GM19455 (cell line): ENCODE data around the gene PEX11A.

ENCODE experiments used
- ATAC-seq: cut with Tn5 transposase; IDR thresholded peaks from one replicate; pipeline ENCODE4 v1.9.1; 2021; ENCODE audit not compliant: unreplicated experiment

Gene PEX11A

DNA sequence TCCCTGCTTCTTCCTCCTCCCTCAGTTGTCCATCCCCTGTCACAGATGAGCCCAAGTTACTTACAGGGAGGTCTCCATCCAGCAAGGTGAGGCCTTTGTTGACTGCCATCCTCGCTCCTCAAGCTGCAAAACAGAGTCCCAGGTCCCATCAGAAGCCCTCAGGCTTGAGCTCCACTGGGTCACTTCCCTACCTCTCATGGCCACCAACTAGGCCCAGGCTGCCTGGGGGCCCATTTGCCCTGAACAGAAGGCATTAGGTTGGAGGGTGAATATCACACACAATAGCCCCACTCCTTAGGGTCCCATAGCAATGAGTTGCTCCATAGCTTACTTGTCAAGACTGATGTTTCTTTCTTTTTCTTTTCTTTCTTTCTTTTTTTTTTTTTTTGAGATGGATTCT, 13.2 kb downstream of the PEX11A start:
- no peak for ATAC-seq

DNA sequence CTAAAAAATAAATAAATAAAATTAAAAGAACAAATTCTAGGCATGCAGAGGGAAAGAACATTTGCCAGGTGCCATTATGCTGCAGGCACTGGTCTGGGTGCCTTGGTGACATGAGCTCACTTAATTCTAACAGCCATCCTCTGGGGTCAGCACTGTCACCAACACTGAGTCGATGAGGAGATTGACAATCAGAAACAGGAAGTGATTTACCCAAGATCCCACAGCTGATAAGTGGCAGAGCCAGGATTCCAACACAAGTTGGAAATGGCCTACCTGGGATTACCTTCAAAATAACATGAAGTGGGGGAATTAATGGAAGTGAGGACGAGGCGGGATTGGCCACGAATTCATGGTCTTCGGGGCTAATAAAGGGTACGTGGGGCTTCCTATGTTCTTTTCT, 14.9 kb downstream of the PEX11A start:
- no peak for ATAC-seq

DNA sequence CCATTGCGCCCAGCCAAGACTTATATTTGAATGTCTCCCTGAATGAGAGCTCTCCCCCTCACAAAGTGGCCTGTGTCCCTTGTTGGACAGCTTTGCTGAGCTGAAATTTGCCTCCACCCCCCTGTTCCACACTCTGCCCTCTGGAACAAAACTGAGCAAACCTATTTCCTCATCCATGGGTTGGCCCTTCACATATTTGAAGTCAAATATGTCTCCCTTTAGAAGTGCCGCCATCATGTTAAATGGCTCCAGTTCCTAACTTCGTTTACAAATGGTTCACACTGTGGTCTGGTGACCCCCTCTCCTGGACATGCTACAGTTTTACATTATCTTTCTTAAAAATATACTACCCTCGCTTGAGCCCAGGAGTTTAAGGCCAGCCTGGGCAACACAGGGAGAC, 16.0 kb downstream of the PEX11A start:
- ATAC-seq, result no peak

DNA sequence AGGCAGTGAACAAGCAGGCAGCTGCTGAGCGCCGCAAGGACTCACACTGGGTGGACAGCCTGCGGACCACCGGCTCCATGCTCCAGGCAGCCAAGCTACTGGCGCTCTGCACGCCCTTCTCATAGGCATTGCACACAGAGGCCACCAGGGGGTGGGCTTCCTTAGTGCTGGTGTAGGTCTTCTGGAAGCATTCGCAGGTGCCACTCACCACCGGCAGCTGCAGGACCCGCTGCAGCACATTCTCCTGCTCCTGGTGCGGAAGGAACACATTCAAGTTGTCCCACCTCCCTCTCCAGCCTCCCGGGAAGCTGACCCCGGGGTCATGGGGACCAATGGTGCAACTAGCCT, 17.4 kb downstream of the PEX11A start:
- ATAC-seq, result no peak

DNA sequence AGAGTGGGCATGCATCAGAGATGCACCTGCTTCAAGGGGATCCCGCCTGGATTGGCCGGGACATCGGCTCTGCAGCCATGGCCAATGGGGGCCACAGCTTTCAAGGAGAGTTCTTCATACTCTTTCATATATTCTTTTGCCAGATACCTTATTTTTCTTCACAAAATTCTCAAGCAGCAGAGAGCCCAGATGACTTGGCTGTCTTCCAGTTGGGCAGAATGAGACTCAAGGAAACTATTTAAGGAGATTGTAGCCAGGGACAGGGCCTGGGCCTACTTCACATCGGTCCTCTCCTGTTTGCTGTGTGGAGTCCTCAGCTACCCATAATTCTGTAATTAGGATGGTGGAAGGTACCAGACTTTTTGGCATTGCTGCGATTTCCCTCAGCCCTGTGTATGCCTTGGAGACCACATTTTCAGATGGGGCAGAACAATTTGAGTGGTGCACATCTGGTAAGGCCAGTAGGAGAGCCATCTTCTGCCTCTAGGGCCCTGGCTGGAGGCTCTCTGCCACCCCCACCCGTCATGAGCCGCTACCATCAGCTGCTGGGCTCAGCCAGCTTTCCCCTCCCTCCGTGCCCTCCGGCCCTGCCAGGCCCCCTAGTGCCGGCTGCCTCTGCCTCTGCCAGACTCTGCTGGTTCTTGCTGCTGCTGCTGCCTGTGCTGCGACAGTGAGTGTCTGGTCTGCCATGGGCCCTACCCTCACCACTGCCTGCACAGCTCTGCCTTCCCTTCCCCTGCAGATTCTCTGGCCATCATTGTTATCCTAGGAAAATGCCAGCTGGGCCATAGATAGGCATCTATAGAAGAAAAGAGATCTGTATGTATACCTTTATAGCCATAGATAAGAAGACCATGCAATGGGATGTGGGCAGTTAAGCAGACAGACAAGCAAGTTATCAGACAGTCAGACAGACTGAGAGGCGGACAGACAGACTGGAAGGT, 18.1 kb downstream of the PEX11A start:
- no peak for ATAC-seq

DNA sequence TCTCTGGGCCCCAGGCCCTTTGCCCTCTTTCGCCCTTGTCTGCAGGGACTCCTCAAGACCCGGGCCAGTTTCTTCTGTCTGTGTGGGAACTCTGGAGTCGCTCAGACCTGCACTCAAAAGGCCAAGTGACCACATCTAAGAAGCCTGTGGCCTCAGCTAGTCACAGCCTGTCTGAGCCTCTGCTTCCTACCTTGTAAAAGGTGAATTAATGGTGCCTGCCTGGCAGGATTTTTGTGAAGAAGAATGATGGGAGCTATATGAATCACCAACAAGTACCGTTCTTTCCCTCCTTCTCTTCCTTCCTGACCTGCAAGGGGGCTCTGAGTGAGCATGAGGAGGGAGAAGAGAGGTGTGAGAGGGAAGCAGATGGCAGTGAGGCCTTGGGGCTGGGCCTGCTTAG, 18.9 kb downstream of the PEX11A start:
- ATAC-seq, result no peak

DNA sequence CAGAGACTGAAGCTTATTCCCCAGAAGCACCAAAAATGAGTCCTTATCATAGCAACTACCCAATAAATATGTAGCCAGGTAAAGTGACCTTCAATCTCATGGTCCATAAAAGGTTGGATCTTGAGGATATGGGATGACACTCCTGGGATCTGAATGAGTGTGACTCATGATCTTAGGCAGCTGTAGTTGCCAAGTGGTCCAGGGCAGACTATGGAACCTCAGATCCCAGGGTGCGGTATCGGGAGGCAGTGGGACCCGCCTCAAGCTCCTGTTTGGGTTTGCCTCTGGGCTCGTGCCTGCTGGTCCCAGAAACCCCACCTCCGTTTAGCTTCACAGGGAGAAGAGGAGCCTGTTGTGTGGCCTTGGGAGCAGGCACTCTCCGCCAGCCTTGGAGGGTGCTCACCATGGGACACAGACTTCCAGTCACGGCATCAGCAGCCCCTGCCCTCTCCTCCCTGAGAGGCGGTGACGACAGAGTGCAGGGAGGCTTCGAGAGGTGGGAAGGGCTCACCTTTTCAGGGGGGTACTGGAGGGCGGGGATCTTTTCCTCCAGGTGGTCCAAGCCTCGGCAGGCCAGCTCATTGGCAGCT, 19.5 kb downstream of the PEX11A start:
- no peak for ATAC-seq

DNA sequence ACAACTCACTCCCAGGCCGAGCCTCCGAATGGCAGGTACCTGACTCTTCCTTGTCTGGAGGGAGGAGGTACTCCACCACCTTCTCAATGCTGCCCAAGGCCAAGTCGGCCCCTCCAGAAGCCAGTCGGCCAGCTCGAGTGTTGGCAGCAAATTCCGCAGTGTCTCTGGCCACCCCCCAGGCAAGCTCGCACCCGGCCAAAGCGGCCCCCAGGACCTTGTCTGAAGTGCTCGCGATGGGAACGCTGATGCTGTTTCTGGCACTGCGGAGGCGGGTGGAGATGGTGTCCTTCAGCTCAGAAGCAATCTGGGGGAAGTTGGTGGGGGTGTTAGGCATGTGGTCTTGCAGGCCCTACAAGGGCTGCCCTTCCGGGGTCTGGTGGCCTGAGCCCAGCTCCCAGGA, 20.6 kb downstream of the PEX11A start:
- no peak for ATAC-seq

DNA sequence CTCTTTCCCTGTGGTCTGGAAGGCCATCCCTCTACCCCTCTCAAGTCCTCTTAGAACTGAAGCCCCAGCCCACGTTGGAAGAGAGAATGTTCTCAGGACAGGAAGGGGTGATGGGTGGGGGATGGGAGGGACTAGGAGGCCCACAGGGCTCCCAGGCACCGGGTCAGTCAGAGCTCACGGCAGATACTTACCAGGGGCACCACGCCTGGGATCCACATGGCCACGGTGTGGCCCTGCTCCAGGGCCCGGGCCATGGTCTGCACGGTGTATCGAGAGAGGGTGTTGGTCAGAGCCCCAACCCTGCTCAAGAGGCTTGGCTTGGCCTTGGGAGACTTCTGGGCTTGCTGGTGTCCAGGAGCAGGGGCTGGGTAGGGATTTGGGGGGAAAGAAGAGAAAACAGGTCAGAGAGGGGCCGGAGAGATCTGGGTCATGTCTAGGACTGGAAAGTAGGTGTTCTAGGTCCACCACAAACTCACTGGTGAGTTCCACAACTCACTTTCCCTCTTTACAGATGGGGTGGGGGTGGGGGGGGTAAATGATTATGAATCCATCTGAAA, 21.2 kb downstream of the PEX11A start:
- no peak for ATAC-seq

DNA sequence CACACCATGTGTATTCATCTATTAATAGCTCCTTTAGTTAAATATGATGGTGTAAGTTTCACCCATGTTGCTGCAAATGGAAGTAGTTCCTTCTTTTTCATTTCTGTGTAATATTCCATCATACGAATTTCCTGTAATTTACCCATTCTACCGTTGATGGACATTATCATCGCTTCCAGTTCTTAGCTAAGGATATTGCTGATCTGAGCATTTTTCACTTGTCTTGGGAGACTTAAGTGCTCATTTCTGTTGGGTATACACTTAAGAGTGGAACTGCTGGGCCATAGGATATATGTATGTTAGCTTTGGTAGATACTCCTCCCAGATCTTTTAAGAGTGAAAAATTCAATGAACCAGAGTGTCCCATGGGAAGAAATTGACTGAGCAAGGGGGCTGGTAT, 22.4 kb downstream of the PEX11A start:
- no peak for ATAC-seq

DNA sequence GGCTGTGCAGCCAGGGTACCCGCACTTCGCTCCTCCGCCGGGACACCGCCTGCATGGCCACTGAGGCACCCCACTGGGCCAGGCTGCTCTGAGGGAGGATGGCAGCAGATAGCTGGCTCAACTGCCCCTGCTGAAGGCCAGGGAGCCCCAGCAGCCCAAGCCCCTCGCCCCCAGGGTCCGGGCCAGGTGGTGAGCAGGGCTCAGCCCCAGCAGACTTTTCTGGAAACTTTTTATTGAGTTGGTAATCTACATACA, 22.9 kb downstream of the PEX11A start:
- no peak for ATAC-seq

DNA sequence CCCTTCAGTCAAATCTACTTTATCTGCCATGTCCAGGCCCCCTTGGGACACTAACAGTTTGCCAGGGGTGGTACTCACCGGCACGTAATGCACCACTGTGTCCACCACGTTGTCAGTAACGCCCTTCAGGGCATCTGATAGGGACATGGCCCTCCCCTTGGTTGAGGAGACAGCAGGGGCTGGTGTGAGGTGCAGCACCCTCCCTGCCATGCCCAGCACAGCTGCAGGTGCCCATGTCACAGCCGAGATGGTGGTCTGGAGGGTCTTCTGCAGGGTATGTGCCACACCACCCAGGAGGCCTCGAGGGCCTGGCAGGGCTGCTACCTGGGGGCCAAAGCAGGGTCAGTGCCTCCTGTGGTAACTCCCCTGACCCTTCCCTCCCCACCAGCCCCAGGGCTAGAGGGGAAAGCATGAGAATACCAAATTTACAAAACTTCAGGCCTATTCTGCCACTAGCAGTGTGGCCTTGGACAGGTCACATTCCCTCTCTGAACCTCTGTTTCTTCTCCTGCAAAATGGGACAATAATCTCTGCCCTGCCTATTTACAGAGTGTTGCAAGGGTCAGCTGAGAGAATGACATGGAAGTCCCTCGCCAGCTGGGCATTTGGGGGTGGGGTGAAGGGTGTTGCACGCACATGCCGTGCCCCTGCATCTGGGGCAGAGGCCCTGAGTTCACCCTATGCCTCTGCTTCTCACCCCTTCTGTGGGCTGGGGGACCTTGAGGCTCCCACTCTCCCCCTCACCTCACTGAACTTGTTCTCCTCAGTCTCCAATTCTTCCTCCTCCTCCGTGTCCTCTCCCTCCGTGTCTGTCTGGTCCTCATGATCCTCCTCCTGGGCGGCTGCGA, 23.5 kb downstream of the PEX11A start:
- ATAC-seq, result no peak

DNA sequence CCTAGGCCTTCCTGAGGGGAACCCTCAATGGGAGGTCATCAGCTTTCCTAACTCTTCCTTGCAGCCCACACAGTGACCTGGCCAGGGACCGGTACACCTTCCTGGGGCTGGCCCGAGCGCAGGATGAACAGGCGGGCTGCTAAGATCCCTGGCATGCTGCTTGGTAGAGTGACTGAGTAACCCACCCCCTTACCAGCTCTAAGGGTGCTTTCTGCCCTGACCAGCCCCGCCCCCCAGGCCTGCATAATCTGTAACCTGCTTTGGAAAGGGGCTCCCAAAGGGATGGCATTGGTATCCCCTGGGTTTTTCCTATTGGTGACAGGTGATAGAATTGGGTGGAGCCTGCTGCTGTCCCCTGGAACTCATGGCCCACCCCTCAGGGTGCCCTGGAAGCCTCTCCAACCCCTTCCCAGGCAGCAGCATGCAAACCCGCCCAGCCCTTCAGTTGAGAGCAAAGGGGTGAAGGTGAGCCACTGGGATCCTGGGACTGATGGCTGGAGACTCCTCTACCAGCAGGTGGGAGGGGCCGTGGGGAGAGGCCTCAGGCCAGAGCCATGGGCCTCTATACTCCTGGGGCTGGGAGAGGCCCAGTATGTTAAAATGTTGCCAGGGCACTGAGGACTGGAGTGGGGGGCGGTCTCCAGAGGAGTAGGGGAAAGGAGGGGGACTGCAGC, 24.2 kb downstream of the PEX11A start:
- no peak for ATAC-seq

DNA sequence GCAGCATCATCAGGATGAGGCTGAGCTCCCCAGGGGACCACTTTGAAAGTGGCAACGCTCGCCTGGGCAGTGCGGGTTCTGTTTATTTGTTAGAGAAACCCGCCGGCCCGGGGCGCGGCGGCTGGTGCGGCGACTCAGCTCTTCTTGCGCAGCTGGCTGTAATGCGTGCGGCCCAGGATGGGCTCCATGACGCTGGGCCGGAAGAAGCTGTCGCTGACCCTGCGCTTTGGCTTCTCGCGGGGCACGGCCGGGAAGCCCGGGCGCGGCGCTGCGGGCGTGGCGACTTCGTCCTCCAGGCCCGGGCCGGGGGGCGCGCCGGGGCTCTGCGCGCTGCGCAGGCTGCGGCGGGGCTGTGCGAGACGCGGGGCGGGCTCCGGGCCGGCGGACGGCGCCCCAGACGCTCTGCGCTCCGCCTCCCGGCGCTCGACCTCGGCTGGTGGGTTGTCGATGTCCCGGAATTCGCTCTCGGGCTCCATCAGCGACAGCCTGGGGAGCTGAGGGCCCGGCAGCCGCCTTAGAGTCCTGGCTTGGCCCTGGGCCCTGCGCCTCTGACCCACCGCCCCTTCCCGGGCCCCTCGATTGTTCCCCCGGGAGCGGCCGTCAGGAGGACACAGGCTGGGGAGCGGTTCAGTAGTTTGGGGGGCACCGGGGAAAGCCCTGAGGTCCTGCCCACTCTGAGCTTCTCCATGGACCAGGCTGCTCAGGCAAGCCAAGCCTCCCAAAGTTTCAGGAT, 24.9 kb downstream of the PEX11A start:
- ATAC-seq, result no peak

DNA sequence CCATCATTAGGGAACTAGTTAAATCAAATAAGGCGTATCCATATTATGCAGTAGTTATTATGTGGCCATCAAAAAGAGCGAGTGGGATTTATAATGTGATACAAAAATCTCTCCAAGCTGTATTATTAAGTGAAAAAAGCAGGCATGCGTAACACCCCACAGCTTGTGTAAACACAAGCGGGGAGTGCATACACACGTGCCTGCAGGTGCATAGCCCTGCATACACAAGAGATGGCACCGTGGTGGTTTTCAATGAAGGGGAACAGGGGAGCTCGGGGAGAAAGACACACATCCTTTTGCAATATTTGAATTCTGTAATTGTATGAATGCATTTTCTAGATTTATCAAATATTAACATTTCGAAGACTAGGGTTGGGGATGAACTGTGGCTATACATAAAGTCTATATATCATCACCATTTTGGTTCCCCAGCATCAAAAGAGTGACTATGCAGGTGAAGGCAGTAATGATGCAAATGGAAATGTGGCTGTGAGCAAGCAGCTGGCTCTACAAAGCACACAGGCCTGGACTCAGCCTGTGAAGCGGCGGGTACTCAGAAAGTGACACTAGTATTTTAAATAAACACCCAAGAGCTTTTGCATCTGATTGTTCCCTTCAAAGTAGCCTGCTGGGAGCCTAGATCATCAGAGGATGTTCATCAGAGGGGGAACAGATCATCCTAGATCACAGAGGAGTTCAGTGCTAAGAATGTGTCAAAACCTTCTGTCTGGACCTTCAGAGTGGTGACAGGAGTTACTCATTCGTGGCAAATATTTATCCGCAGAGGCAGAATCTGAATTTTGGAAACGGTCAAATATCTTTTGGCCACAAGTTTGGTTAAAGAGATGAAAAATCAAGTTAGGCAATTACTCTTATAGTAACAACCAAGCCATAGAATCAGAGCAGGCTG, 25.9 kb downstream of the PEX11A start:
- ATAC-seq, result no peak

DNA sequence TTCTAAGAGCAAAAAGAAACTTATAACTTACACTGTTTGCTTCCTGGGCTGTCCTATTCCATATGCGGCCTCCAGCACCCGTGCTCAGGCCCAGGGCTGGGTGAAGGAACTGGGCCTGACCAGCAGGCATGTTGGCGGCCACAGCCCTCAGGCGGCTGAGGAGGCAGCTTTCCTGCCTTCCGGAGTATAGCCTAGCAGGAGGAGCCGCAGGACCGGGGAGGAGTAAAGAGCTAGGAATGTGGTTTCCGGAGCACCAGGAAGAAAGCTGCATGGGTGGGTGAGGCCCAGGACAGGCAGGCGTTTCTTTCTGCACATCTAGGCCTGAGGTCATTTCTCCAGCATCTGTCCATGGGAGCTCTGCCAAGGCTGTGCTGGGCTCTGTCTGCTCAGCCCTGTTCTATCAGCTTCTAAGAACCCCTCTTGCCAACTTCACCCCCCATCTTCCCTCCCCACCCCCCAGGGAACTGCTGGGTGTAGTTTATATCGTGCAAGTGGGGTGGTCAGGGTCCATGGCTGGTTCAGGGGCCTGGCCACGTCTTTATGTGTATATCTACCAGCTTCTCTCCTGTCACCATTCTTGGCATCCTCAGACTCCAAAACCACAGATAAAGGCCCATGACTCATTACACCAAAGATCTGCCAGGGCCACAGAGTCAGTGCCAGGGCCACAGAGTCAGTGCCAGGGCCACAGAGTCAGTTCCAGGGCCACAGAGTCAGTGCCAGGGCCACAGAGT, 27.5 kb downstream of the PEX11A start:
- no peak for ATAC-seq

DNA sequence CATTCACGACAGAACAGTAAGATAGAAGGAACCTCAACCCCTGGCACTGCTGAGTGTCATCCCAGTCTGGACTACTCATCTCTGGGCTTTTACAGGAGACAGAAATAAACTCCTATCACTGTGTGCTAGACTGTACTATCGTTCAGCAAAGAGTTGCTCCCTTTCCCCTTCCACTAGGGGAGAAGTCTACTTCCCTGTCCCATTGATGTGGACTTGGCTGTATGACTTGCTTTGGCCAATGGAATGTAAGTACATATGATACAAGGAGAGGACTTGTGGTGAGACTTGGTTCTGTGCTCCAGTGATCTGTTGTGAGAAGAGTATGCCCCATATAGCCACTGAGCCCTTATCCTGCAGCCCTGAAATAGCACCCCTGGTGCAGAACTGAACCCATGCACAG, 30.0 kb downstream of the PEX11A start:
- no peak for ATAC-seq

DNA sequence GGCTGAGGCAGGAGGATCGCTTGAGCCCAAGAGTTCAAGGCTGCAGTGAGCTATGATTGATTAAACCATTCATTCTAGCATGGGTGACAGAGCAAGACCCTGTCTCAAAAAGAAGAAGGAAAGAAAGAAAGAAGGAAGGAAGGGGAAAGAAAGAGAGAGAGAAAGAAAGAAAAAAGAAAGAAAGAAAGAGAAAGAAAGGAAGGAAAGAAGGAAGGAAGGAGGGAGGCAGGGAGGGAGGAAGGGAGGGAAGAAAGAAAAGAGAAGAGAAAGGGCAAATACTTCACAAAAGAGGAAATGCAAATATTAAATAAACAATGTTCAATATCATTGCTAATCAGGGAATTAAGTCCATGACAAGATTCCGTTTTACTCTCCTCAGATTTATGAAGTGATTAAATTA, 31.3 kb downstream of the PEX11A start:
- no peak for ATAC-seq

DNA sequence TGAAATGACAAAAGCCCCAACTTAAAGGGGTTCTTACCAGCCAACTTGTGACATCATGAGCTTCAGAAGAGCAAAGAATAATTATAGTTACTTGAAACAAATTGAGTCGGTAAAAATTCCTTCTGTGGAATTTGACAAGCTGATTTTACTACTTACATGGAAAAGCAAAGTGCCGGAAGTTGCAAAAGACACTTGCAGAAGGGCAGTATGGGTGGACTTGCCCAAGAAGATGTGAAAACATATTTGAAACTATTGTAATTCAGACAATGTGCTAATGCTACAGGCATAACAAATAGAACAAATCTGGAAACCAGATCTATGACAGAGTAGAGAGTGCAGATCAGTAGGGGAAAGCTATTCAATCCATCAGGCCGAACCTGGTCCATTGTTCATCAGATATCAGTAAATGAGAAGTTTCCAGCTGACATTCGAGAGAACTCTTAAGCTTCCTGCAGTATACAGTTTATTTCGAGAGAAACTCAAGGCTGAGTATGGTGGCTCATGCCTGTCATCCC, 32.8 kb downstream of the PEX11A start:
- ATAC-seq, result no peak
